Ovary (tissue), 9 donors: ENCODE data around the gene FDX1. TPM values are rescaled to one million over a fixed set of nuclear protein-coding genes. Genes with fewer than 3 reads are reported as not detected.

Source experiments
- DNase-seq, 5 donors: peaks; one replicate each; pipeline ENCODE4 v3.0.0-alpha.2; 2019 to 2020
- H3K27ac ChIP-seq, 2 donors: fragments of 200-600 bp; one replicate each; pipeline versions ENCODE4 v1.5.1 to v1.8.0; 2019 to 2022
- H3K27me3 ChIP-seq: fragments of 200-600 bp; one replicate; pipeline ENCODE4 v1.8.0; 2022
- H3K36me3 ChIP-seq: fragments of 200-600 bp; sonication (generic); one replicate; pipeline ENCODE4 v1.5.1; 2019
- H3K4me1 ChIP-seq: one replicate; pipeline ENCODE4 v1.8.1; 2013; ENCODE audit warnings: mild to moderate bottlenecking, moderate library complexity; ENCODE audit not compliant: insufficient read depth
- H3K4me3 ChIP-seq: fragments of 200-600 bp; sonication (generic); one replicate; pipeline ENCODE4 v1.5.1; 2017
- H3K9me3 ChIP-seq, 2 donors: fragments of 200-600 bp in 1 of 2; sonication (generic) in 1 of 2; one replicate each; pipeline versions ENCODE4 v1.5.1 to v1.8.1; 2013 to 2019; ENCODE audit warnings: mild to moderate bottlenecking in 1 of 2, moderate library complexity in 1 of 2
- EP300 ChIP-seq: sonication (generic); formaldehyde crosslinking; IDR thresholded peaks from one replicate; pipeline ENCODE4 v1.6.1; 2017; ENCODE audit warnings: antibody characterized with exemption
- POLR2A ChIP-seq: fragments of 450-650 bp; IDR thresholded peaks from one replicate; pipeline ENCODE4 v1.6.1; 2017; ENCODE audit warnings: antibody characterized with exemption, mild to moderate bottlenecking, moderate library complexity
- WGBS, 3 donors: extraction: QIAGEN DNeasy Blood & Tissue Kit in 1 of 3; methylation state at CpG; one replicate each; pipeline versions ENCODE4 v1.1.5 to v1.1.7; 2013 to 2017; 5-methylcytosine and 5-hydroxymethylcytosine counted together
- intact Hi-C, 4 donors: fragments of 100-400 bp; cut with DNase I; formaldehyde crosslinking; loops; one replicate each; pipeline versions ENCODE4 v1.11.0 to v1.15.1; 2022 to 2023
- polyA plus RNA-seq, 2 donors: library from polyadenylated mRNA; stranded (reverse); fragments of 200-250 nt in 1 of 2; fragments of 350-450 nt in 1 of 2; fragmentation: Illumina TruSeq in 1 of 2; extraction: RNeasy Lipid Tissue Mini Kit (QIAGEN cat#74804) in 1 of 2; gene quantifications; one replicate each; pipeline ENCODE4 v1.2.3, GENCODE V29; 2013 to 2014
- total RNA-seq, 7 donors: library from RNA; depleted of rRNA in 2 of 7; stranded (reverse); fragments of >200 nt in 2 of 7; fragmentation: NEBNext Ultra II Directional in 3 of 7; extraction: Animal tissue kit (Norgen Biotek cat#: 25700) in 3 of 7; gene quantifications; one replicate each; pipeline versions ENCODE4 v1.1.0 to v1.2.4, GENCODE V29; 2016 to 2023
- TF ChIP-seq, protein P1 (sequence below), 3 donors: fragments of 450-650 bp in 2 of 3; fragments of 200-600 bp in 1 of 3; IDR thresholded peaks; one replicate each; pipeline versions ENCODE4 v1.5.1 to v1.8.0; 2016 to 2022; ENCODE audit warnings: antibody characterized with exemption in 3 of 3, mild to moderate bottlenecking in 1 of 3
- donor health status: DM: no; HTN: no; CAD: no; lungs with moderate emphysema.
- donor health status: DM: no; HTN: no; CAD: no.
- donor health status: Bipolar disorder and iron deficiency.
- donor health status: DM: yes; HTN: yes; CAD: no.
- donor health status: DM: no; HTN: no; CAD: no.
- donor health status: DM: yes; HTN: yes; CAD: no.

The FDX1 gene
- total and polyA plus RNA-seq, 9 donors = 8.3 to 184 (median 13.1) TPM

DNA sequence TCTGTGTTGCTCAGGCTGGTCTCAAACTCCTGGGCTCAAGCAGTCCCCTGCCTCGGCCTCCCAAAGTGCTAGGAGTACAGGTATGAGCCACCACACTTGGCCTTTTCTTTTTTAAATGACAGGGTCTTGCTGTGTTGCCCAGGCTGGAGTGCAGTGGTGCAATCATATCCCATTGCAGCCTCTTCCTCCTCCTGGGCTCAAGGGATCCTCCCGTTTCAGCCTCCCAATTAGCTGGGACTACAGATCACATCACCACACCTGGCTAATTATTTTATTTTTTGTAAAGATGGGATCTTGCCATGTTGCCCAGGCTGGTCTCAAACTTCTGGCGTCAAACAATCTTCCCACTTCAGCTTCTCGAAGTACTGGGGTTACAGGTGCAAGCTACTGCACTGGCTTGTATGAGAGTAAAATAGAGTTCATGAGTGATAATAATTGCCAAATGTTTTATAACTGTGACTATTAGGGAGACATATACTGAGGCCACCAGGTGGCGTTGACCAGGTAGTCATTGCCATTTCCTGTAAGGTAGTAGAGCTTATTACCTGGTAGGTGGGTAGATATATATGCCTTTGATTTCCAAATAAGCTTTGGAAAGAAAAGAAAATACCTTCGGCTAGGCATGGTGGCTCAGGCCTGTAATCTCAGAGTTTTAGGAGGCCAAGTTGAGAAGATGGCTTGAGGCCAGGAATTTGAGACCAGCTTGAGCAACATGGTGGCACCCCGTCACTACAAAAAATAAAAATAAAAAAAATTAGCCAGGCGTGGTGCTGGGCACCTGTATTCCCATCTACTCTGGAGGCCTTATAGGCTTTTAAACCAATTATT lies 5.4 kb downstream of the FDX1 start:
- DNase-seq = no peak
- intact Hi-C loops = loop anchor here in 3 of 4 donors (5.0 to 10.0 kb wide), 4 partner anchors 58 to 480 kb away; no protein-coding TSS in a partner anchor
- Histone ChIP-seq H3K4me3 (no peak overlapping the region), H3K27me3 (no peaks in the 10 kb centered on the region), H3K4me1 (peaks cover 3% of the 10 kb centered on the region), H3K36me3 (no peaks in the 10 kb centered on the region), H3K9me3 (no peaks in the 10 kb centered on the region), H3K27ac (no peak overlapping the region)
- TF ChIP-seq POLR2A = no peak
- TF ChIP-seq, protein P1, sequence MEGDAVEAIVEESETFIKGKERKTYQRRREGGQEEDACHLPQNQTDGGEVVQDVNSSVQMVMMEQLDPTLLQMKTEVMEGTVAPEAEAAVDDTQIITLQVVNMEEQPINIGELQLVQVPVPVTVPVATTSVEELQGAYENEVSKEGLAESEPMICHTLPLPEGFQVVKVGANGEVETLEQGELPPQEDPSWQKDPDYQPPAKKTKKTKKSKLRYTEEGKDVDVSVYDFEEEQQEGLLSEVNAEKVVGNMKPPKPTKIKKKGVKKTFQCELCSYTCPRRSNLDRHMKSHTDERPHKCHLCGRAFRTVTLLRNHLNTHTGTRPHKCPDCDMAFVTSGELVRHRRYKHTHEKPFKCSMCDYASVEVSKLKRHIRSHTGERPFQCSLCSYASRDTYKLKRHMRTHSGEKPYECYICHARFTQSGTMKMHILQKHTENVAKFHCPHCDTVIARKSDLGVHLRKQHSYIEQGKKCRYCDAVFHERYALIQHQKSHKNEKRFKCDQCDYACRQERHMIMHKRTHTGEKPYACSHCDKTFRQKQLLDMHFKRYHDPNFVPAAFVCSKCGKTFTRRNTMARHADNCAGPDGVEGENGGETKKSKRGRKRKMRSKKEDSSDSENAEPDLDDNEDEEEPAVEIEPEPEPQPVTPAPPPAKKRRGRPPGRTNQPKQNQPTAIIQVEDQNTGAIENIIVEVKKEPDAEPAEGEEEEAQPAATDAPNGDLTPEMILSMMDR (IDR thresholded peaks at IDR 0.05) = no peak
- TF ChIP-seq EP300 = no peak
- WGBS, 3 donors = 82 to 92% (median 82%) methylated on average over 8 of the region's 8 CpGs

GRCh38 chr11:110435780-110436717 lies 6.3 kb downstream of the FDX1 start:
- Histone ChIP-seq H3K4me1 (peaks cover 3% of the 10 kb centered on the region), H3K27me3 (no peaks in the 10 kb centered on the region), H3K36me3 (no peaks in the 10 kb centered on the region), H3K9me3 (no peaks in the 10 kb centered on the region), H3K27ac (no peak overlapping the region), H3K4me3 (no peak overlapping the region)
- TF ChIP-seq EP300 (no peak), POLR2A (no peak)
- TF ChIP-seq, protein P1 (IDR thresholded peaks at IDR 0.05) = no peak
- 63 to 66% (median 65%) methylated on average over 8 of the region's 8 CpGs for WGBS, 3 donors
- no peak for DNase-seq
- intact Hi-C loops = loop anchor here in 2 of 4 donors (10.0 kb wide), 2 partner anchors 61 to 481 kb away; no protein-coding TSS in a partner anchor

DNA sequence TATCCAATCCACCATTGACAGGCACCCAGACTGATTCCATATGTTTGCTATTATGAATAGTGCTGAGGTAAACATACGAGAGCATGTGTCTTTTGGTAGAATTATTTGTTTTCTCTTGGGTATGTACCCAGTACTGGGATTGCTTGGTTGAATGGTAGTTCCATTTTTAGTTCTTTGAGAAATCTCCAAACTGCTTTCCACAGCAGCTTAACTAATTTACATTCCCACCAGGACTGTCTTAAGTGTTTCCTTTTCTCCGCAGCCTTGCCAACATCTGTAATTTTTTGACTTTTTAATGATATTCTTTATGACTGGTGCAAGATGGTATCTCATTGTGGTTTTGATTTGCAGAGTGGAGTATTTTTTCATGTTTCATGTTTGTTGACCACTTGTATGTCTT lies 8.3 kb downstream of the FDX1 start:
- TF ChIP-seq, protein P1 (IDR thresholded peaks at IDR 0.05) = no peak
- no peak for TF ChIP-seq POLR2A
- TF ChIP-seq EP300 = no peak
- H3K4me1 ChIP-seq = peaks cover 1% of the 10 kb centered on the region
- no peaks in the 10 kb centered on the region for H3K36me3 ChIP-seq
- DNase-seq = no peak
- H3K27me3 ChIP-seq = no peaks in the 10 kb centered on the region
- 86 to 94% (median 93%) methylated on average over 2 of the region's 2 CpGs for WGBS, 3 donors
- H3K9me3 ChIP-seq = no peaks in the 10 kb centered on the region
- H3K4me3 ChIP-seq = no peak overlapping the region
- no peak overlapping the region for H3K27ac ChIP-seq
- intact Hi-C loops = loop anchor here in 2 of 4 donors (10.0 kb wide), 2 partner anchors 63 to 483 kb away; no protein-coding TSS in a partner anchor

DNA sequence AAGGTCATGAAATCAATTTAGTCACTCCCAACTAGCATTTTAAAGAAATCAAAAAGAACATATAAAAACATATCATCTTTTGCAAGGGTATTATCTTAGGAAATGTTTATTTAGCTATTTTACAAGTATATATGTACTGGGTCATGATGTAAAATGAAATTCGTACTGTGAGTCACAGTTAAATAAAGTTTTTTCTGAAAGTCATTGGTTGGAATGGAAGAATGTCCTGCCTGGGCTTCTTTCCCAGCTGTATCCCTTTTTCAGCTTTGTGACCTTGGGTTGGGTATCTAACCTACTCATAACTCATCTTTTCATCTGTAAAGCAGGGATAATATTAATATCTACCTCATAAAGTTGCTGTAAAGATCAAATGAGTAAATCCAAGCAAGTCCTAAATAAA lies 15.7 kb downstream of the FDX1 start:
- TF ChIP-seq, protein P1 (IDR thresholded peaks at IDR 0.05) = no peak
- TF ChIP-seq EP300 (no peak), POLR2A (no peak)
- DNase-seq = no peak
- H3K27ac ChIP-seq = no peak overlapping the region
- intact Hi-C loops = no loop called here
- H3K9me3 ChIP-seq = no peaks in the 10 kb centered on the region
- no peaks in the 10 kb centered on the region for H3K27me3 ChIP-seq
- 60 to 71% (median 60%) methylated on average over 1 of the region's 1 CpG for WGBS, 3 donors
- H3K4me3 ChIP-seq = no peak overlapping the region
- no peaks in the 10 kb centered on the region for H3K36me3 ChIP-seq
- no peaks in the 10 kb centered on the region for H3K4me1 ChIP-seq
